LNCaP clone FGC (cell line): ENCODE measurements around the gene BMS1.
"Not testable (repeated sequence)": the region's sequence is repeated elsewhere in the genome, so short reads cannot be mapped to it uniquely, and the experiment has no call there.

ENCODE experiments used
- DNase-seq: peaks from one replicate; pipeline ENCODE4 v3.0.0-alpha.2; 2011; ENCODE audit warnings: low read depth
- H3K4me3 ChIP-seq: 2 replicates; pipeline ENCODE4 v1.5.1; 2011; ENCODE audit warnings: mild to moderate bottlenecking, low read depth, low read length, control low read depth
- CTCF ChIP-seq: IDR thresholded peaks from 2 replicates; pipeline ENCODE4 v1.5.1; 2012; ENCODE audit warnings: mild to moderate bottlenecking; ENCODE audit not compliant: control insufficient read depth, insufficient read depth; ENCODE audit errors: extremely low read depth

BMS1 gene

GRCh38 chr10:42868530-42868929 lies 85.9 kb downstream of the BMS1 start:
- no peak overlapping the region for H3K4me3 ChIP-seq
- DNase-seq: no peak
- no peak for TF ChIP-seq CTCF

- no peak for DNase-seq
- no peak overlapping the region for H3K4me3 ChIP-seq
- TF ChIP-seq CTCF: no peak
These were observed 87.4 kb downstream of the BMS1 start for GRCh38 chr10:42869977-42870350.

GRCh38 chr10:42871138-42871641 lies 88.6 kb downstream of the BMS1 start:
- not testable (repeated sequence) for H3K4me3 ChIP-seq, DNase-seq

- DNase-seq: no peak
- no peak overlapping the region for H3K4me3 ChIP-seq
- TF ChIP-seq CTCF: no peak
These were observed 89.2 kb downstream of the BMS1 start for GRCh38 chr10:42871823-42872222.

GRCh38 chr10:42872865-42873435 lies 90.4 kb downstream of the BMS1 start:
- no peak for TF ChIP-seq CTCF

GRCh38 chr10:42874713-42875387 lies 92.3 kb downstream of the BMS1 start:
- no peak for DNase-seq
- no peak overlapping the region for H3K4me3 ChIP-seq
- TF ChIP-seq CTCF: no peak

More at GRCh38 chr10:42872865-42873435, 90.4 kb downstream of the BMS1 start:
- no peak overlapping the region for H3K4me3 ChIP-seq
- no peak for DNase-seq

- DNase-seq: no peak
- no peak overlapping the region for H3K4me3 ChIP-seq
- TF ChIP-seq CTCF: no peak
These were observed 92.8 kb downstream of the BMS1 start for GRCh38 chr10:42875388-42875755.
